ENCODE results near the gene KIF6.
"Not testable (repeated sequence)": the region's sequence is repeated elsewhere in the genome, so short reads cannot be mapped to it uniquely, and the experiment has no call there.

KIF6 gene

DNA sequence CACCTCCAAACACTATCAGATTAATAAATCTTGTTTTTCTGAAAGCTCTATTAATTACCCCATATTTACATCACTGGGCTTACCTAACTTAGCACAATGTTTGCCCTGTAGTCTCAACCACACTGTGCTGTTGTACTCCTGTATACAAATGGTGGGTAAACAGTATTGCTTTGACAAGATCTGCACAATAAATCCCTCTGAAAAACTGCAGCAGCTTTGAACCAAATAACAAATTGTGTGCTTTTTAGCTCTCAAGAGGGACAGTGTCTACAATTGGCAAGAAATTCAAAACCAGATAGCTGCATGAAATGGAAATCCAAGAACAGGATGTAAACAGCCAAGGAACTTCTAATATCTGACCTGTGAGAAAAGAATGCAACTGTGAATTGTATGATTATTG lies 10.4 kb downstream of the KIF6 start:
- in situ Hi-C loops (cut with MboI; ENCODE audit: low sequenced_read_pairs): no loop called here

DNA sequence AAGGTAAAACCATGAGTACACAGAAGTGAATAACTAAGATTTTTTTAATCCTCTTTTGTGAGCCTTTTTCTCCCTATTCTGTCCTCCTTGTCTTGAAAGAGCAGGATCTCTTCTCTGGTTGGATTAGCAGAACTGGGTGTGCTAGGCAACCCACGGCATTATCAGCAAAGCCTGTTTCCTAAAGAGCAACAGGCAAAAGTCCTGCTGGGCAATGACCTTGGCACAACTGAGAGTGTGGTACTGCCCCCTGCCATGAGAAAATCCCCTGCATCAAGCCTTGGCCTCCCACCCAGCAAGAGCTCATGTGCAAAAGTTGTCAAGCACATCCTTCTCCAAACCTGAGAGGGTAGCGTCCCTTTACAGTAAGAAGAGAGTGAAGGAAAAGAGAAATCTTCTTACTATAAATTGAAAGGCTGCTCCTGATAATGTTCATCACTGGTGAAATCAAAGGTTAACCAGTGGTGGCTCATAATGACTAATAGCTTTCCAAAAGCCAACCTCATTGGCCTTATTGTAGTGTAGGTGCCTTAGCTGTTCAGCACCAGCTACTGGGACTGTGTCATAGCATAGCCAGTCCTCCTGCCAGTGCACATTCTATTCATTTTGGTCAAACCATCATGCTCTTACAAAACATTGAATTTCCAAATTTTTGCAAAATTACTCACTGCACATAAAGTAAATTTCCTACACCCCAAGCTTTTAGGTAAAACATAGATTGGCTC lies 17.1 kb downstream of the KIF6 start:
- in situ Hi-C loops (cut with MboI; ENCODE audit: low sequenced_read_pairs): no loop called here

DNA sequence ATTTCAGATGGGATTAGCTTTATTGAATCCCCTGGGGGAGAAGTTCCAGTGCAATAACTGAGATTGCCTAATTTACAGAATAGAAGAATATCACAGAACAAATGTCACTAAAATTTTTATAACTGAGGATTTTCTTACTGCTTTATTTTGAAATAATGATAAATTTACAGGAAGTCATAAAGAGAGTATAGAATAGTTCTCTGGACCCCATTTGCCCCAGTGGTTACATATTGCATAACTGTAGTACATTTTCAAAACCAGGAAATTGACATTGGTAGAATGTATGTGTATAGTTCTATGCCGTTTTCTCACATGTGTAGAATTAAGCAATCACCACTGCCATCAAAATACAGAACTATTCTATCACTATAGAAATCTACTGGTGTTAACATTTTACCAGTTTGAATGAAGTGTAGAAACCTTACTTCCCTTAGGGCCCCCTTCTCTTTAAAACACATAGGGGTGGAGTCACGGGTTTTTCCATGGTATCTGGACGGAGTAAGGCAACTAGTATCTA lies 18.3 kb downstream of the KIF6 start:
- in situ Hi-C loops (cut with MboI; ENCODE audit: low sequenced_read_pairs): no loop called here

DNA sequence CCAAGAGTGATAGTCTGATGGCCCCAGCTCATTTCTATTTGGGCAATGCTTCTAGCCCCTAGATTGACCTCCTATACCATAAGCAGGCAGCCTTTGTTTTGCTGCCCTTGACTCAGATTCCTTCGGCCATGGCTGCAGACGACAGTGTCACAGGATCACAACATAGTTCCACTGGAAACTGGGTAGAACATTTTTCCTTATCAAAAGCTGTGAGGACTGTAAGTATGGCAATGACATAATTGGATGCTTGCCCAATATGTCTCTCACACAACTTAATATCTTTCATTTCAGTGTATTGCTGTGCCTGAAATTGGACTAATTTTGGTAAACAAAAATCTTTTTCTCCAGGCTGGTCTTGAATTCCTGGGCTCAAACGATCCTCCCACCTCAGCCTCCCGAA lies 22.9 kb downstream of the KIF6 start:
- in situ Hi-C loops (cut with MboI; ENCODE audit: low sequenced_read_pairs): no loop called here

DNA sequence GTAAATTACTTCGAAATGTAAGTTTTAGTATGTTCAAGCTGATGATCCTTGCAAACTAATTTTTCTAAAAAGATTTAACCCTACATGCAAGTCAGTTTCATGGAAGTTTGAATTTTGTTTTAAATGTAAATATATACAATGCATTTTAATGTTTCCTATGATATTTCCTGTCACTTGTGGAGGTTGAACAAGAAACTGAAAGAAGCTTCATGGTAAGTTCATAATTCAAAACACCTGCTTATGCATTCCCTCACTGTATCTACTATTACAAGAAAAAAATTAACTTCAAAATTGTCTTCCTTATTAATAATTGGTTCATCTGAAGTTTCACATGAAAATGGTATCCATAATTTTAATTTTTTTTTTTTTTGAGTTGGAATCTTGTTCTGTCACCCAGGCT lies 24.8 kb downstream of the KIF6 start:
- in situ Hi-C loops (cut with MboI; ENCODE audit: low sequenced_read_pairs): no loop called here

DNA sequence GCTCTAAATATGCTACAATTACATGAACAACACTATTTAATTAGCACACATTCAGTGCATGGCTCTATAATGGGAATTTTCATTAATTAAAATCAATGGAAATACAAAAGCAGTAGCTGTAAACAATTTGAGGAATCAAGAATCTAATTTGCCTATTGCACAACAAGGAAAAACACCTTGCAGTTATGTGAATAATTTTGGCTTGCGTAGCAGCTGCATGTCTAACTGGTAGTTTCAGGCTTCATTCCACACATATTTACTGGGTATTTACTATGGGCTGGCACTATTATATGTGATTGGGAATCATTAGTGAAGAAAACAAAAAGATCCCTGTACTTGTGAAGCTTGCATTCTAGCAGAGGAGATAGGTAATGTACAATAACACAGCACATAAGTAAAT lies 26.4 kb downstream of the KIF6 start:
- in situ Hi-C loops (cut with MboI; ENCODE audit: low sequenced_read_pairs): no loop called here

DNA sequence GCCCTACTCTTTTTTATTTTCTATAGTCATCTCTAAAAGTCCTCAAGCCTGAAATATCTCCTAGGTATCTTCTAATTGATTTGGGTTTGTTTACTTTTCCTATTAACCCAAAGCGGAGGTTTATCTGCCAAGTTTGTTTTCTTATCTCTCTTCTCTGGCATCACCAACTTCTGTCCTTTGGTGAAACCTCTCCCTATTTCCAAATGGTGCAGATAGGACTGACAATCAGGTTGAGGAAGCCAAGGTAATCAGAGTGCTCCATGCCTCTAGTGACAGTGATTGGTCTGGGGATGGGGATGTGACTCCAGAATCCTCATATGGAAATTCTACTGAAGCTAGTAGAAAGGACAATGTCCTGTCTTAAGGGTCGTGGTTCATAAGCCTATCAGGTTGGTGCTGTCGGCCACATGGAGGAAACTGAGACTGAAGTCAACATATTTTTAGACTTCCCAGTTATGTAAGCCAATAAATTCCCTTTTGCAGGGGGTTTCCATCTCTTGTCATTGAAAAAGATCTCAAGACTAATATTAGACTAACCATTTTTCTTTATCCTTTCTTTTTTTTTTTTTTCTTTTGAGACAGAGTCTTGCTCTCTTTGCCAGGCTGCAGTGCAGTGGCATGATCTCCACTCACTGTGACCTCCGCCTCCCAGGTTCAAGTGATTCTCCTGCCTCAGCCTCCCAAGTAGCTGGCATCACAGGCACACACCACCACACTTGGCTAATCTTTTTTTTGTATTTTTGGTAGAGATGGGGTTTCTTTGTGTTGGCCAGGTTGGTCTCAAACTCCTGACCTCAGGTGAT lies 28.0 kb downstream of the KIF6 start:
- in situ Hi-C loops (cut with MboI; ENCODE audit: low sequenced_read_pairs): no loop called here

DNA sequence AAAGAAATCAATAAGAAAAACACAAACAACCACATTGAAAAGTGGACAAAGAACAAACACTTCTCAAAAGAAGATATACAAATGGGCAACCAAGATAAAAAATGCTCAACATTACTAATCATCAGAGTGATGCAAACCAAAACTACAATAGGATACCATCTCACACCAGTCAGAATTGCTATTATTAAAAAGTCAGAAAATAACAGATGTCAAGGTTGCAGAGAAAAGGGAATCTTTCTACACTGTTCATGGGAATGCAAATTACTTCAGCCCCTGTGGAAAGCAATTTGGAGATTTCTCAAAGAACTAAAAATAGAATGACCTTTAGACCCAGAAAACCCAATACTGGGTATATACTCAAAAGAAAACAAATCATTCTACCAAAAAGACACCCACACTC lies 29.8 kb downstream of the KIF6 start:
- in situ Hi-C loops (cut with MboI; ENCODE audit: low sequenced_read_pairs): no loop called here

DNA sequence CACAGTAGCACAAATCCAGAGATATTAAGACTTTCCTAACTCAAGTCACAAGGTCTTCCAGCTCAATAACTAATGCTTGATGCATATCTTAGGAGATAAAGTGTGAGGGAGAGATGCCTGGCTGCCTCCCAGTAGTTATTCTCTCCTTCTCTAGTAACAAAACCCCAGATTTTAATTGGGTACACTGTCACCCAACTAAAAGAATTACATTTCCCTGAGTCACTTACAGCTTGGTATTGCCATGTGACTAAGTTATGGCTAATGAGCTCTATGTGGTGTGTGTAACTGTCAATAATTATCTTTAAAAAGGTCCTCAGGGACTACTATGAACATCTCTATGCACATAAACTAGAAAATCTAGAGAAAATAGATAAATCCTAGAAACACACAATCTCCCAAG lies 32.0 kb downstream of the KIF6 start:
- in situ Hi-C loops (cut with MboI; ENCODE audit: low sequenced_read_pairs): no loop called here

DNA sequence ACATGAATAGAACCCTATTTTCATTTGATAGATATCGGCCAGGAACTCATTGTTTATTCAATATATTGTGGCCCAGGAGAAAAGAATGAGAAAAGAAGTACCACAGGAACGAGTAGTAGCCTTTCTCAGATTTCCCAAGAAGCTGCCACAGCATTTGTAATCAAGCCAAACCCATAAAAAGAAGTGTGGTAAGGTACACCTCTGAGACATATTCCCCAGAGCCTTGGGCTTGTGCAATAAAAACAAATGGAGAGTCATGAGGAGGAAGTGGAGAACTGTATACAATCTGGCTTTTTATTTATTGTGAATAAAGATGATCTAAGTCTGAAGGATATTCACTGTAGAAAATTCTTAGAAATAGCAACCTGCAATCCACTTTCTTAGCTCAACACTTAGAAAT lies 36.7 kb downstream of the KIF6 start:
- in situ Hi-C loops (cut with MboI; ENCODE audit: low sequenced_read_pairs): no loop called here

DNA sequence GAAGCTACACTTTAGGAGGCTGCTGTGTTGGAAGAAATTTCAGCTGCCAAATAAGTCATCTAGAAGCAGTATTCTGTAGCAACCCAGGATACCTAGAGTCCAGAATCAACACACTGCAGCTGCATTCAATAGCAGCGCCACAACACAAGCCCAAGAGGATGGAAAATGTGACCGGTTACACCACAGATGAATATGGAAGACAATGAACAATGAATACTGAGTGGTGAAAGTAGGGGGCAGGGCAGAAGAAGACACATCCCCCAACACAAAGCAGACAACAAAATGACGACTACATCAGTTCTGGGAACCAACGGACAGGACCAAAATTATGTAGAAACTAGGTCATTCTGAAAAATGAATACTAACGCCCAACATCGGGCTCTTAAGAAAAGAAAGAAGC lies 38.2 kb downstream of the KIF6 start:
- in situ Hi-C loops (cut with MboI; ENCODE audit: low sequenced_read_pairs): no loop called here

DNA sequence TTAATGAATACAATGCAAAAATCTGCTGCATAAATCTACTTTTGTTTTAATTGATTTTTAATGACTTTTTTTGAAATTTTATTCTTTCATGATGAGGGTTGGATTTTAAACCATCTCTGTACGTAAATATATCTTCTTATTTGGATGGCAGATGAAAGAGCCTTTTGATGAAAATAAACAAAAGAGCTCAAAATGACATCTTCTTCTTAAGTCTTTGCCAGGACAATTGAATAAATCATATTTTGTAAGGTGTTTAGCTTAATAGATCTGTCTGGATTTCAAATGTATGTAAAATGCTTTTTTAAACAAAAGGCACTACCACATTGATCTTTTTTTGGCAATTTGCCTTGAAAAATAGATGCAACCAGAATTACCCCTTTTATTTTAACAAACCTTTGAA lies 39.3 kb downstream of the KIF6 start:
- in situ Hi-C loops (cut with MboI; ENCODE audit: low sequenced_read_pairs): no loop called here

DNA sequence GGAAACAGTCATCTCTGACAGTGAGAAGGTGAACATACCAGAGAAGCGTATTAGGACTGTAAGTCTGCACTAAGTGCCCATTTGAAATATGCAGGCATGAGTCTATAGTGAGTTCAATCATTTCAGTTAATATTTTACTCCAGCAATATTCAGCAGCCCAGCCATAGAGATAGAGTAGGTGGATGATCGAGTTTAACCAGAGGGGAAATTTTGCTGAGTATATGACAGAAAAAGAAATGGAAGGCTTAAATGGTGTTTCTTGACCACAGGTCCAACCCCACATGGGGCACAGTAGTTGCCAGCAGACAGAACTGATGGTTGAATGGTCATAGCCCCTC lies 39.8 kb downstream of the KIF6 start:
- in situ Hi-C loops (cut with MboI; ENCODE audit: low sequenced_read_pairs): no loop called here

DNA sequence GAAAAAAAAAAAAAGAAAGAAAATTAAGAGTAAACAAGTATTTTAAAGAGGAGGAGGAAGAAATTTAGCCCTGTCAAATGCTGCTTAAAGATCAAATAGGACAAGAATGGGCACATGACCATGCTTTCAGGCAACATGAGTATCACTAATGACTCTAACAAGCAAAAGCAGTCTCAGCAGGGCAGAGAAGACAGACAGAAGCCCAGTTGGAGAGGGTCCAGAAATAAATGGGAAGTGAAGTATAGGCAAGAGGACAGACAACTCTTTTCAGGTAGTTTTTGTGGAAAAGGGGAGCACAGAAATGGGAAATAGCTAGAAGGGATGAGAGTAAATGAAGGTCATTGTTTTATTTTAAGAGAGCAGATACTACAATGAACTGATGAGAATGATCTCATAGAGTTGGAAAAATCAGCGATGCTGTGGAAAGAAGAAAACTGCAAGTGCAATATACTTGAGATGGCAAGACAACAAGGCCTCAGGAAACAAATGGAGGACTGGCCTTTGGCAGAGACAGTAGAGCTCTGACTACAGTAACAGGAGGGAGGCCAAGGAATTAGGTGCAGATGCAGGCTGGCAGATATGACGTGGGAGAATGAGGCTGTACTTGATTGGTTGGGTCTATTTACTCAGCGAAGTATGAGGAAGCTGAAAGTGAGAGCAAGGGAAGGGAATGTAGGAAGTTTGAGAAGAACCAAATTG lies 40.3 kb downstream of the KIF6 start:
- in situ Hi-C loops (cut with MboI; ENCODE audit: low sequenced_read_pairs): no loop called here

DNA sequence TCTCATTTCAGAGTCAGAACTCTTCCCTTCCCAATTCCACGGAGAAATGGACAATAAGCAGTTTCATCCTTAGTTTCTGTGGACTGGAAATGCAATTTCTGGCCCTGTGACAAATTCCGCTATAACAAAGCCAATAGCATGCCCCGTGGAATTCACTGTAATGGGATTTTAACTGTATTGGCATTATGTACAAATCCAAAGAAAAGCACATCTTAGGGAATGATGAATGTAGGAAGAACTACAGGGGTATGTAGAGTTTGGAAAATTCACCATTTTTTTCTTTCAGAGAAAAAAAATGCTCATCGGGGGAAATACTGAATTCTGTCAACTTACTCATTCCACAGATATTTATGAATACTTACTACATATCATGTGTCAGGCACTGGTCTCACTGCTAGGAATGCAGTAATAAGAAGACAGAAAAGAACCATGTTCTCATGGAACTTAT lies 43.5 kb downstream of the KIF6 start:
- in situ Hi-C loops (cut with MboI; ENCODE audit: low sequenced_read_pairs): no loop called here

DNA sequence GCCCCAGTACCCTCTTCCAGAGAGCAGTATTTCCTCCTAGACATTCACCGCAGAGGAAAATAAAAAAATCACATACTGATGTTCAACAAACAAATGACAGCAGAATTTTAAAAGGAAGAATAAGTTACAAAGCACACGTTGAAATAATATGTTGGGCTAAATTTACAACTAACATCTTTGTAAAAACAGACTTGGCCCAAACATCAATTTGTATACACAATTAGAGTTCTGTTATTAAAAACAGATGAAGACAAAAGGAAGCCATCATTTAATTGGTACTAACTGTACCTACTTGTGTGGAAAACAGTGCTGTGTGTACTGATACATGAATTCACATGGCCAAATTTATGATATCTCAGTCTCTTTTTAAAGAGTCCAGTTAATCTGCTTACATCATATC lies 46.3 kb downstream of the KIF6 start:
- in situ Hi-C loops (cut with MboI; ENCODE audit: low sequenced_read_pairs): no loop called here

DNA sequence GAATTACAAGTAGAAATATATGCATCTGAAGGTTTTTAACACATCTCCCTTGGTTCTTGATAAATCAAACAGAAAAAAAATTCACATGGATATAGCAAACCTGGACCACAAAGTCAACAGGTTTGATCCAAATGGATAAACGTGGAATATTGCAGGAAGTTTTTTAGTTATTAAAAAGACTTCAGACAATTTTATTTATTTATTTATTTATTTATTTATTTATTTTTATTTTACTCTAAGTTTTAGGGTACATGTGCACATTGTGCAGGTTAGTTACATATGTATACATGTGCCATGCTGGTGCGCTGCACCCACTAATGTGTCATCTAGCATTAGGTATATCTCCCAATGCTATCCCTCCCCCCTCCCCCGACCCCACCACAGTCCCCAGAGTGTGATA lies 47.9 kb downstream of the KIF6 start:
- in situ Hi-C loops (cut with MboI; ENCODE audit: low sequenced_read_pairs): not testable (repeated sequence)

DNA sequence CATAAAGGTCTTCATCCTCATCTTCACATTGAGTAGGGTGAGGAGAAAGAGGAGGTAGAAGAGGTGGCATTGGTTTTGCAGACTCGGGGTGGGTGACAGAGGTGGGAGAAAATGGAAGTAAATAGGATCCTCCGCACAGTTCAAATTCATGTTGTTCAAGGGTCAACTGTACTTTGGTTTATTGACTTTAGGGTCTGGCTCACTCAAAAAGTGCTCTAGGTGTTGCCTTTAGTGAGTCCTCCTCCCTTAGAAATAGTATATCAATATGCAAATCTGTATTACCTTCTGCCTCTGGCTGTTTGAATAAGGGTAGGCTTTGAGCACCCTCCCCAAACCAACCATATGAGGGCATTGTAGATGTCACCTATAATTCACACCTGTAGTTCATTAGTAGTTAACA lies 54.7 kb downstream of the KIF6 start:
- in situ Hi-C loops (cut with MboI; ENCODE audit: low sequenced_read_pairs): no loop called here

DNA sequence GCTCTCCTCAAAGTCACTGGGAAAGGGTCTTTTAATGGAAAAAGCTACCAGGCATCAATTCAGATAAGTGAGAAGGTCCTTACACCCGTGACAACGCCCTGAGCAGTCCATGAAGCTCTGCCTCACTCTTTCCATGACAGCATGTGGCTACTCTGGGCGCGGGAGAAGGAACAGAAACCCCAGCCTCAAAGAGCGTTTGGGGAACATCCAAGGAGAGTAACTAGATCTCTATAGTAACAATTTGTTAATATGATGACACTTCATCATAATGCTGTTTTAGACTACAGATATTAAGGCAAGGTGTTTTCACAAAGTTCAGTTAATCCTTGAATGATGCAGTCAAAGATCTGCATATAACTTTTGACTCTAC lies 55.2 kb downstream of the KIF6 start:
- in situ Hi-C loops (cut with MboI; ENCODE audit: low sequenced_read_pairs): no loop called here

DNA sequence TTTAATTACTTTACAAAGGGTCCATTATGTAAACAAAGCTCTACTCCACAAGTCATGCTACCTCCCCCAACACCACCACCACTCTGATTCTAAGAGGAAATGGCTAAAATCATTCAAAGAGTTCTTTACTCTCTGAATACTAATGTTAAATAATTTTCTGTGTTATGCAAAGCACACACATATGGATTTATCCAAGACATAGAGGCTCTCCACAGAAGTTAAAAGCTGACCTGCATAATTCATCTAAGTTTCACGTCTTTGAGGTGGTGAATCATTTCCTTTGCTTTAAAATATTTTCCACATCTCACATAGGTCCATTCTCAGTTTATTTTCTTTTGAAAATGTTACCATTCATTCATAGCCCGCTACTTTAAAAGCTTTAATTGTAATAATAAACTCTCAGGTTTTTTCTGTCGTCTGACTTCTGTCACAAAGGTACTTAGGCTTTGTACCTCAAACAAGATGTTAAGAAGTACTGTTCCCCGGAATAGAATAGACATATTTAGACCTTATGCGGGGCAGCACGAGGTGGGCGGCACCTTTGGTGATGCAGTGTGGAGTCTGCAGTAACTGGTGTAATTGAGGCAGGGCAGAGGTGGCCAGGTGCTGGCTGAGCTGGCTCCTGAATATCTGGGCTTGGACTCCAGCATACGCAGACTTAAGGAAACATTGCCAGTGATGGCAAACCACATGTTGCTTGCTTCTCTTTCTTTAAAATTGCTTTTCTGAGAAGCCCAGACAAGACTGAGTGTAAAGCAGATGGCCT lies 55.8 kb downstream of the KIF6 start:
- in situ Hi-C loops (cut with MboI; ENCODE audit: low sequenced_read_pairs): no loop called here

Data from hTERT RPE-1 (cell line).